ENCODE data around the gene OXT.

GRCh38 chr20:3074812-3075211 lies 3.4 kb downstream of the OXT start:
- TF ChIP-seq CTCF (IDR thresholded peaks at IDR 0.05) (no peak), POLR2A (IDR thresholded peaks at IDR 0.05) (no peak), EP300 (IDR thresholded peaks at IDR 0.05) (no peak)
